ENCODE measurements around the gene OR2D3.

OR2D3 gene

GRCh38 chr11:6911948-6912347 lies 8.9 kb upstream of the OR2D3 start:
- TF ChIP-seq CTCF (IDR thresholded peaks at IDR 0.05; ENCODE audit: low read depth, low read length) = no peak
- no peak for DNase-seq (ENCODE audit: extremely low read depth, low read depth)

GRCh38 chr11:6919698-6920097 lies 1.1 kb upstream of the OR2D3 start:
- no peak for DNase-seq (ENCODE audit: extremely low read depth, low read depth)
- TF ChIP-seq CTCF (IDR thresholded peaks at IDR 0.05; ENCODE audit: low read depth, low read length) = no peak

- TF ChIP-seq CTCF (IDR thresholded peaks at IDR 0.05; ENCODE audit: low read depth, low read length) = no peak
- DNase-seq (ENCODE audit: extremely low read depth, low read depth) = no peak
Observed at GRCh38 chr11:6925007-6925577, 4.3 kb downstream of the OR2D3 start.

- DNase-seq (ENCODE audit: extremely low read depth, low read depth) = no peak
- no peak for TF ChIP-seq CTCF (IDR thresholded peaks at IDR 0.05; ENCODE audit: low read depth, low read length)
Observed at GRCh38 chr11:6925636-6926207, 4.9 kb downstream of the OR2D3 start.

GRCh38 chr11:6926208-6927029 lies 5.6 kb downstream of the OR2D3 start, which contains the start of gene ZNF215:
ZNF215 (plus strand) TSS chr11:6926426; CDS start chr11:6932273, 5,847 bp downstream.
- no peak for TF ChIP-seq CTCF (IDR thresholded peaks at IDR 0.05; ENCODE audit: low read depth, low read length)
- DNase-seq (ENCODE audit: extremely low read depth, low read depth) = peak; percentile 57

- DNase-seq (ENCODE audit: extremely low read depth, low read depth) = no peak
- TF ChIP-seq CTCF (IDR thresholded peaks at IDR 0.05; ENCODE audit: low read depth, low read length) = no peak
Observed at GRCh38 chr11:6927030-6927617, 6.3 kb downstream of the OR2D3 start.

GRCh38 chr11:6928916-6929315 lies 8.1 kb downstream of the OR2D3 start:
- DNase-seq (ENCODE audit: extremely low read depth, low read depth) = no peak
- no peak for TF ChIP-seq CTCF (IDR thresholded peaks at IDR 0.05; ENCODE audit: low read depth, low read length)
